GM19372 (cell line): ENCODE measurements around the gene SLC26A11.

ENCODE experiments used
- ATAC-seq: cut with Tn5 transposase; IDR thresholded peaks from one replicate; pipeline ENCODE4 v1.9.1; 2021; ENCODE audit warnings: mild to moderate bottlenecking, low read depth, moderate library complexity; ENCODE audit not compliant: unreplicated experiment

Gene SLC26A11

GRCh38 chr17:80259457-80260068 lies 39.3 kb downstream of the SLC26A11 start:
- no peak for ATAC-seq

GRCh38 chr17:80260069-80260535 lies 39.9 kb downstream of the SLC26A11 start:
- ATAC-seq = peak; percentile 32

GRCh38 chr17:80260791-80261158 lies 40.5 kb downstream of the SLC26A11 start, which contains the start of gene RNF213:
RNF213 (plus strand) TSS chr17:80260852; CDS start chr17:80263682, 2,830 bp downstream.
- ATAC-seq = peak; percentile 38

- ATAC-seq = no peak
These were observed 41.1 kb downstream of the SLC26A11 start for GRCh38 chr17:80261159-80261894.

- ATAC-seq = no peak
These were observed 41.7 kb downstream of the SLC26A11 start for GRCh38 chr17:80261895-80262279.

GRCh38 chr17:80262291-80262690 lies 42.1 kb downstream of the SLC26A11 start:
- no peak for ATAC-seq

GRCh38 chr17:80262775-80263244 lies 42.6 kb downstream of the SLC26A11 start:
- no peak for ATAC-seq

- peak; percentile 36 for ATAC-seq
These were observed 43.3 kb downstream of the SLC26A11 start for GRCh38 chr17:80263253-80264204.

- ATAC-seq = no peak
These were observed 44.2 kb downstream of the SLC26A11 start for GRCh38 chr17:80264205-80265075.

GRCh38 chr17:80265205-80266068 lies 45.2 kb downstream of the SLC26A11 start:
- ATAC-seq = no peak

- no peak for ATAC-seq
These were observed 47.2 kb downstream of the SLC26A11 start for GRCh38 chr17:80267391-80267790.

- no peak for ATAC-seq
These were observed 48.2 kb downstream of the SLC26A11 start for GRCh38 chr17:80268427-80268826.

- no peak for ATAC-seq
These were observed 49.2 kb downstream of the SLC26A11 start for GRCh38 chr17:80269405-80269807.

GRCh38 chr17:80270104-80270503 lies 49.9 kb downstream of the SLC26A11 start:
- ATAC-seq = no peak

GRCh38 chr17:80270836-80271235 lies 50.6 kb downstream of the SLC26A11 start:
- no peak for ATAC-seq

GRCh38 chr17:80272366-80272765 lies 52.1 kb downstream of the SLC26A11 start:
- no peak for ATAC-seq

GRCh38 chr17:80274331-80274730 lies 54.1 kb downstream of the SLC26A11 start:
- ATAC-seq = no peak

GRCh38 chr17:80274871-80275449 lies 54.7 kb downstream of the SLC26A11 start:
- no peak for ATAC-seq
